GM15510 (cell line): Measurements from ENCODE around the gene ZNF385A.

Source experiments
- POLR2A ChIP-seq: IDR thresholded peaks from 3 replicates; pipeline ENCODE4 v1.6.1; 2011; ENCODE audit warnings: borderline replicate concordance; ENCODE audit not compliant: insufficient read length; ENCODE audit errors: extremely low read depth

ZNF385A gene

DNA sequence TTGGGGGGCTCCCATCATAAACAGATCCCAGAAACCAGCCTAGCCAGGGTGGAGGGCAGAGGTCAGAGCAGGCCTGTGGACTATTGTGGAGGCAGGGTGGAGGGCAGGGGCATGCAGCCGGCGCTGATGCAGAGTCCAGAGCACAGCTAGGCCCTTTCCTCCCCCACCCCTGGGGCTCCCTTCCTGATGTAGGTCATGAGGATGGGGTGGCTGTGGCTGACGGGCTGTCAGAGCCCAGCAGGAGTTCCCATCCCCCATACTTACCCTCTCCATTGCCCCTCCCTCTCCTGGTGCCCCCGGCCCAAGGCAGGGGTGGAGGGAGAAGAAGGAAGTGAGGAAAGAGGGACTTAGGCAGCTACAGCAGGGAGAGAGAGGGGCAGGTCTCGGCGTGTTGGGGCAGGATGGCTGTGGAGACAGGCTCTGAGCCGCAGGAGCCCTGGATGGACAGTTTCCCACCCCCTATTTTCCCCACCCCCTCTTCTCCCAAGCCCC, 5.7 kb upstream of the ZNF385A start:
- no peak for TF ChIP-seq POLR2A

- TF ChIP-seq POLR2A: no peak
These were observed 5.2 kb upstream of the ZNF385A start for GRCh38 chr12:54389607-54390175.

- no peak for TF ChIP-seq POLR2A
These were observed 4.6 kb upstream of the ZNF385A start for GRCh38 chr12:54389134-54389508.

DNA sequence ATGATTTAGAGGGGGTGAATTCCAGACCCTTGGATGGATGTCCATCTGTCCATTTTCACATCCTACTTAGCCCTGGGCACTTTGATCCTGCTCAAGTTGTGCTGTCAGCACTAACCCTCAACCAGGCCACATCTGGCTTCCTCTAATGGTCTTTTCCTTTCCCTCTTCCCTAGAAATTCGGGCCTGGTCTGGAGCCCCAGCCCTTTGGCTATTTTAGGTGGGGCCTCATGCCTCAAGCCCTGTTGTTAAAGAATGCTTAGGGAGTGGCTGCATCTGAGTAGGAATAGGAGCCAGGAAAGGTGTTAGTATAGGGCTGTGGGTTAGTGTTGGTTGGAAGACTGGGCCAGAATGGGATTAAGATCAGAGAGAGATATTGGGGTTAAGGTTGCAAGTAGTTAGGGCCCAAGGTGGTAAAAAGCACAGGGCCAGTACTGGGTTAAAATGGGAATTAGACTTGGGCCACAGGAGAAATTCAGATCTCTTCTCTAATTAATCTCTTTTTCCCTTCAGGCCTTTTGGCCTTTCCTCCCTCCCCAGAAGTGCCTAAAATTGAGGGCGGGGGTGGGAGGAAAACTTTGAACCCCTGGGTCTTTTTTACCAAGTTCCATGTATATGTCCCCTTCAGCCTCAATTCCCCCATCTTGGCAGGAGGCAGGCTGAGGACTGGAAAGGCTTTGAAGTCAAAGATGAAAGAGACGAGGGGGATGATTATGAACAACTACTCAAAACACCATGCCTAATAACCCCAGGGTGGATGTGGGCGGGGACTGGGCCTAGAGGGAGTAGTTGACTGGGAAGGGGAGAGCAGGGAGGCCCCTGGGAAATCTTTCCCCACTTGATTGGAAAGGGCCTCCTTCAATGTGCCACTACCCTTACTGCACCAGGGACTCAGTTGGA, 4.0 kb upstream of the ZNF385A start:
- no peak for TF ChIP-seq POLR2A

DNA sequence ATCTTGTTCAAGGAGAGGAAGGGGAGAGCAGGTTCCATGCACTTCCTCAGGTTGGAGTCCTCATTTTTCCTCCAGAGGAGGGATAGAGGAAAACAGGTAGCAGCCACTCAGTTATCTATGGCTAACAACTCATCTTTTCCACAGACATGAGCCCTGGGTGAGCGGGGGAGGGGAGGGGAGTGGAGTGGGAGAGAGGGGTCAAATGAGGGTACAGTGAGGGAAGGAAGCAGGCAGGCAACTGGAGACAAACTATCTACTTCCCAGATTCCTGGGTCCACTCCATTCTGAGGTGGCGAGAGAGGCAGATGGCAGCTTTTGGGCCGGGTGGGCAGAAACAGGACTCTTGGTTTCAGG, 2.6 kb upstream of the ZNF385A start:
- no peak for TF ChIP-seq POLR2A

DNA sequence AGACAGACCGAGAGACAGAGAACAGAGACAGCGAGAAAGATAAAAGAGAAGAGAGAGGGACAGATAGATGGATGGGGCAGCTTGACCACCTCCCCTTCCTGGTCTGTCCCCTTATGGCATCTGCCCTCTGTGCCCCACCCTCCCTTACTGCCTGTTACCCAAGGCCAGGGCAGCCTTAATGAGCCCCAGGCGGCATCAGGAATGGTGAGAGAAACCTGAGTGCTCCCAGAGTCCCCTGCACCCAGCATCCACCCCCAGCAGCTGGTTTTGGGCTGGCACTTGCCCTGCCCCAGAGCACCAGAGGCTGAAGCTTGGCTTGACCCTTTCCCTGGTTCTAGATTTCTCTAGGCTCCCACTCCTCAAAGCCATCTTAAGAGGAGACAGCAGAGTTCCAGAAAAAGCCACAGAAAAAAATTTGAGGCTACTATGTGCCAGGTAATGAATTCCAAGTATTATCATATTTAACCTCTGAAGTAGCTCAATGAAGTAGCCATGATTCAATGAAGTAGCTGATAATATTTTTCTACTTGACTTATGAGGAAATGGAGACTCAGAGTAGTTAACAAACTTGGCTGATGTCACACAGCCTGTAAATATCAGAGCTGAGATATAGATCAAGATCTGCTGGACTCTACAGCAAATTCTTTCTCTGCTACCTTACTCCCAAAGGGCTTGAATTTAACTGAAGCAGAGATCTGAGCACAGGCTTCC, 2.0 kb upstream of the ZNF385A start:
- TF ChIP-seq POLR2A: no peak

DNA sequence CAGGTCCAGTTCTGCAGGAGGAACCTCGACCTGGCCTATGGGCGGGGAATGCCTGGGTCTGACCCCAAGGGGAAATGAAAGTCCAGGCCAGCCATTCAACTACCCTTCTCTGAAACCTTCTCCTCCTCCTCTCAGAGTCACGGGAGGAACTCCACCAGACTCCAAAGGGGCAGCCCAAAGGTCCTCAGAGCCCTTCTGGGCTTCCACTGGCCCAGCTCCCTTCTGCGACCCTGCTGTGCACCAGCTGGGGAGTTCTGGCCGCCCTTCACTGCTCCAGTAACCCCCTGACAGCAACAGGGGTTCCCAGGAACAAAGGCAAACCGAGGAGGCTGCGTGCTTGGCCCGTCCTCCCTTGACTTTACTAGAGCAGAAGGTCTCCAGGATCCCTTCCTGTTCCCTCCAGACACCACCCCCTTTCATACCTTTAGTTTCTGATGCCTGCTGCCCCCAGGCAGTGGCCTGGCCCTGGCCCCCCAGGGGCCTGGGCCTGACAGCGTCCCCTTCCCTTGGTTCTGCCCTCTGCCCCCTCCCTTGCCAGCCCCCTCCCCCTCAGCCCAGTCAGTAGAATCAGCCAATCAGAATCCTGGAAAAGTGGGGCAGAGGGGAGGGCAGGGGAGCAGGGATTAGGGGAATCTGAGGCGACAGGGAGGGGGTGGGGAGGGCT, 850 bp upstream of the ZNF385A start:
- TF ChIP-seq POLR2A: no peak

GRCh38 chr12:54383041-54383609, 1.4 kb downstream of the ZNF385A start:
- TF ChIP-seq POLR2A: no peak

DNA sequence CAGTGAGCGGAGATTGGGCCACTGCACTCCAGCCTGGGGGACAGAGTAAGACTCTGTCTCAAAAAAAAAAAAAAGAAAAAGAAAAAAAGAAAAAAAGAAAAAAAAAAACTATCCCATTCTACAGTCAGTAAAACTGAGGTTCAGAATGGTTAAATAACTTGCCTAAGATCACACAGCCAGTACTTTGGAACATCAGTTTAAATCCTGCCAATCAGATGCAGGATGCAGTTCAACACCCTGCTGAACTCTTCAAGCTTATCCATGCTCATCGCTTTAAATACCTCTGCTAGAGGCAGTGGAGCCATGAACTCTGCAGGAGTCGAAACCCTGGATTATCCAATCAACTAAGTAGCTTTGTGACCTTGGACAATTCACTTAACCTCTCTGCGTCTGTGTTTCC, 3.4 kb downstream of the ZNF385A start:
- TF ChIP-seq POLR2A: no peak

GRCh38 chr12:54379398-54380201, 4.9 kb downstream of the ZNF385A start:
- no peak for TF ChIP-seq POLR2A

DNA sequence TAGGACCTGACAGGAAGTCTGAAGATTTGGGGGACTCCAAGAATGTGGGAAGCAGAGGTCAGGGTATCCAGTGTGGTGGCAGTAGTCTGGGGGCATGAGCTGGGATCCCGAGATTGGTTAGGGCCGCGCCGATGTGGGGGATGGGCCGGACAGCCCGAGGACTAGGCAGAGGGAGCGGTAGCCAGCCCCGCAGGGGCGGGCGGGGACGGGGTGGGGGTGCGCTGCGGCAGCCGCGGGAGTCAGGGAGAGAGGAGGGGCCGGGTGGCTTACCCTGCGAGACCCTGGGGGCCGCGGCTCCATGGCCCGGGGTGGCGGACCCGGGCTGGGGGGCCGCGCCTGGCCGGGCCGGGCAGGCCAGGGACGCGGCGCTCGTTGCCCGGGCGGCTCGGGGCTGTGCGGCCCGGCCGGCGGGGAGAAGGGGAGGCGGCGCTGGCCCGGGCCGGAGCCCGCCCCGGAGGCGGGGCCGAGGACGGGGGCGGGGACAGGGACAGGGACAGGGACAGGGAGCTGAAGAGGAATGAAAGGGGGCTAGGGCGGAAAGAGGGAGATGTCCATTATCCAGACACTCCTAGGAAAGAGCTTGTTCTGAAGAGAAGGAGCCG, 5.6 kb downstream of the ZNF385A start:
- TF ChIP-seq POLR2A: no peak

GRCh38 chr12:54377797-54378515, 6.6 kb downstream of the ZNF385A start:
- no peak for TF ChIP-seq POLR2A

- no peak for TF ChIP-seq POLR2A
These were observed 7.5 kb downstream of the ZNF385A start for GRCh38 chr12:54377007-54377406.

DNA sequence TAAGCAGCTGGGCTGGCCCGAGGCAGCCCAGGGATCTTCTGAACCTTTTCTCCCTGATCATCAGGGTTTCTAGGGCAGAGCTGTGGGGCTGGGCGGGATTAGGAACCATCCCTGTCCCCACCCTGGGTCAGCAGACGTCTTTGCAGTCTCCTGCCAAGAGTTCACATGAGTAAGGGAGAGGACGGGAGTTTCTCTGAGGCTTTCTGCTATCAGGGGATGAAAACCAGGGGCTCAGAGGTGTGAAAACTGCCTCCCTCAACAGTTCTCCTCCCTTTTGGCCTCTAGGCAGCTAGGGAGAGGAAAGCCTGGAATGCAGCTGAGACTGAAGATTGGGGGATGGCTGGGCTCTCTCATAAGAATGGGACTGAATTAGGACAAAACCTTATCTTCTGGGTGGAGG, 7.9 kb downstream of the ZNF385A start:
- no peak for TF ChIP-seq POLR2A

DNA sequence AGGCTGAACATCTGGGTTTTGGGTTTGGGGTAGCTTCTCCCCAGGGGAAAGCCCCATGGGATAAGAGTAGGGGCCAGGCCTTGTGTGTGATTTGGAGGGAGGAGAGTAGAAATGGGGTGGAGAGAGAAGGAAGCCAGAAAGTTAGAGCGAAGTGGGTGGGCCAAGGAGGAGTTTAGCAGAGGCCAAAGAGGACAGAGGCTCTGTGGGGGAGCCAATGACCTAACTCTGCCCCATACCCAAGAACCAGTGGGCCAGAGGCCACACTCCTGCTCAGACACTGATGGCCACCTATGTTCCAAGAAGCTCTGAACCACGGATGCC, 9.3 kb downstream of the ZNF385A start:
- TF ChIP-seq POLR2A: no peak
